Mammary epithelial cell (primary cell): Measurements from ENCODE around the gene RNF144B.

ENCODE experiments used
- EZH2 ChIP-seq: IDR thresholded peaks from 2 replicates; pipeline ENCODE4 v1.6.1; 2012; ENCODE audit warnings: low read length, inconsistent platforms, borderline replicate concordance
- TF ChIP-seq, protein P1 (sequence below), 2 donors: IDR thresholded peaks in 1 of 2; conservative IDR thresholded peaks in 1 of 2; 2 replicates each; pipeline ENCODE4 v1.5.1; 2011 to 2012; ENCODE audit warnings: inconsistent platforms in 2 of 2, low read length in 2 of 2, mild to moderate bottlenecking in 2 of 2, control low read depth in 1 of 2, low read depth in 1 of 2; ENCODE audit not compliant: insufficient read depth in 1 of 2; ENCODE audit errors: extremely low read depth in 1 of 2

- no peak for TF ChIP-seq EZH2
- TF ChIP-seq, protein P1, sequence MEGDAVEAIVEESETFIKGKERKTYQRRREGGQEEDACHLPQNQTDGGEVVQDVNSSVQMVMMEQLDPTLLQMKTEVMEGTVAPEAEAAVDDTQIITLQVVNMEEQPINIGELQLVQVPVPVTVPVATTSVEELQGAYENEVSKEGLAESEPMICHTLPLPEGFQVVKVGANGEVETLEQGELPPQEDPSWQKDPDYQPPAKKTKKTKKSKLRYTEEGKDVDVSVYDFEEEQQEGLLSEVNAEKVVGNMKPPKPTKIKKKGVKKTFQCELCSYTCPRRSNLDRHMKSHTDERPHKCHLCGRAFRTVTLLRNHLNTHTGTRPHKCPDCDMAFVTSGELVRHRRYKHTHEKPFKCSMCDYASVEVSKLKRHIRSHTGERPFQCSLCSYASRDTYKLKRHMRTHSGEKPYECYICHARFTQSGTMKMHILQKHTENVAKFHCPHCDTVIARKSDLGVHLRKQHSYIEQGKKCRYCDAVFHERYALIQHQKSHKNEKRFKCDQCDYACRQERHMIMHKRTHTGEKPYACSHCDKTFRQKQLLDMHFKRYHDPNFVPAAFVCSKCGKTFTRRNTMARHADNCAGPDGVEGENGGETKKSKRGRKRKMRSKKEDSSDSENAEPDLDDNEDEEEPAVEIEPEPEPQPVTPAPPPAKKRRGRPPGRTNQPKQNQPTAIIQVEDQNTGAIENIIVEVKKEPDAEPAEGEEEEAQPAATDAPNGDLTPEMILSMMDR (conservative IDR thresholded peaks at IDR 0.05 in 1 of 2, IDR thresholded peaks at IDR 0.05 in 1 of 2; ENCODE audit: extremely low read depth in 1 of 2, insufficient read depth in 1 of 2, low read depth in 1 of 2, low read length in 2 of 2), result no peak
Observed at GRCh38 chr6:18395177-18395855, 8.2 kb downstream of the RNF144B start.
